Prostate gland (tissue), 2 donors: Measurements from ENCODE around the gene F5.

Experiments
- CTCF ChIP-seq, 4 experiments: fragments of 200-600 bp in 2 of 4; fragments of 450-650 bp in 2 of 4; sonication (generic) in 2 of 4; IDR thresholded peaks; 1 replicate in 3 of 4; 2 replicates in 1 of 4; pipeline ENCODE4 v1.5.1; 2016 to 2019; ENCODE audit warnings: antibody characterized with exemption in 4 of 4, mild to moderate bottlenecking in 2 of 4, moderate library complexity in 2 of 4
- POLR2A ChIP-seq: fragments of 450-650 bp; IDR thresholded peaks from one replicate; pipeline ENCODE4 v1.6.1; 2016; ENCODE audit warnings: antibody characterized with exemption, mild to moderate bottlenecking
- POLR2AphosphoS5 ChIP-seq: sonication (generic); formaldehyde crosslinking; IDR thresholded peaks from one replicate; pipeline ENCODE4 v1.6.1; 2017; ENCODE audit warnings: antibody characterized with exemption

- TF ChIP-seq POLR2AphosphoS5 = no peak
- TF ChIP-seq CTCF (IDR thresholded peaks at IDR 0.05) = peak in 3 of 4 experiments; percentile 29 to 61 (median 52)
- no peak for TF ChIP-seq POLR2A
Observed at GRCh38 chr1:169601096-169601881, 15.0 kb upstream of the F5 start.
